Fibroblast of skin of right biceps (primary cell): Measurements from ENCODE around the gene PRKG2.
A peak's percentile ranks its signal among the peaks of the same experiment; 100 is the strongest.

Source experiments
- DNase-seq: peaks from one replicate; pipeline ENCODE4 v3.0.0-alpha.2; 2013

PRKG2 gene

GRCh38 chr4:81093720-81094401 lies 121.2 kb downstream of the PRKG2 start:
- no peak for DNase-seq

- no peak for DNase-seq
These were observed 129.0 kb downstream of the PRKG2 start for GRCh38 chr4:81085979-81086378.

GRCh38 chr4:81085291-81085690 lies 129.7 kb downstream of the PRKG2 start:
- peak; percentile 7 for DNase-seq

GRCh38 chr4:81084634-81085033 lies 130.4 kb downstream of the PRKG2 start:
- no peak for DNase-seq

- peak; percentile 55 for DNase-seq
These were observed 131.0 kb downstream of the PRKG2 start for GRCh38 chr4:81084029-81084428.

GRCh38 chr4:81081156-81081555 lies 133.9 kb downstream of the PRKG2 start:
- no peak for DNase-seq

- DNase-seq, result no peak
These were observed 144.0 kb downstream of the PRKG2 start for GRCh38 chr4:81071013-81071412.

- peak; percentile 85 for DNase-seq
These were observed 145.2 kb downstream of the PRKG2 start for GRCh38 chr4:81069706-81070331.

- DNase-seq, result no peak
These were observed 149.6 kb downstream of the PRKG2 start for GRCh38 chr4:81065446-81065845.

- no peak for DNase-seq
These were observed 153.0 kb downstream of the PRKG2 start for GRCh38 chr4:81062001-81062400.

- no peak for DNase-seq
These were observed 153.7 kb downstream of the PRKG2 start for GRCh38 chr4:81061344-81061730.

- no peak for DNase-seq
These were observed 154.3 kb downstream of the PRKG2 start for GRCh38 chr4:81060587-81061343.

- no peak for DNase-seq
These were observed 156.4 kb downstream of the PRKG2 start for GRCh38 chr4:81058621-81059020.

- peak; percentile 78 for DNase-seq
These were observed 162.6 kb downstream of the PRKG2 start for GRCh38 chr4:81052119-81053068.

- no peak for DNase-seq
These were observed 165.1 kb downstream of the PRKG2 start for GRCh38 chr4:81049907-81050306.

- DNase-seq, result no peak
These were observed 165.7 kb downstream of the PRKG2 start for GRCh38 chr4:81049330-81049729.

GRCh38 chr4:81042578-81043365 lies 172.2 kb downstream of the PRKG2 start:
- DNase-seq, result no peak

GRCh38 chr4:81040012-81040659 lies 174.9 kb downstream of the PRKG2 start:
- DNase-seq, result peak; percentile 38

- DNase-seq, result no peak
These were observed 175.6 kb downstream of the PRKG2 start for GRCh38 chr4:81039351-81039972.

GRCh38 chr4:81038636-81039350 lies 176.2 kb downstream of the PRKG2 start:
- no peak for DNase-seq
